ENCODE measurements around the gene PRKCE. TPM values are rescaled to one million over a fixed set of nuclear protein-coding genes. Genes with fewer than 3 reads are reported as not detected.

The PRKCE gene
- total and polyA plus RNA-seq, 7 donors, result 3.0 to 22.8 (median 16.1) TPM

DNA sequence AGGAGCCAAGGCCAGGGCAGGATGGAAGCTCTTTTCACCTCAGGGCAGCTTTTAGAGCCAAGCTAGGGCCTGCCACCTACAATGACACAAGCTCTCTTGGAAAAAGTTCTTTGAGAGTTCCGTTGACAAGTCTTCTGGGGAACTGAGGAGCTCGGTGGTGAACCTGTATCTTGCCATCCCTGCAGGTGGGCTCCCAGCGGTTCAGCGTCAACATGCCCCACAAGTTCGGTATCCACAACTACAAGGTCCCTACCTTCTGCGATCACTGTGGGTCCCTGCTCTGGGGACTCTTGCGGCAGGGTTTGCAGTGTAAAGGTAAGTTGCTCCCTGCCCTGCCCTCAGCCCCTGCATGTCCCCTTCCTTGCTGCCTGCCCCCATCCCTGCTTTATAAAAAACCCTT, 332.9 kb downstream of the PRKCE start:
- H3K4me1 ChIP-seq, result no peaks in the 10 kb centered on the region
- ATAC-seq, result no peak
- intact Hi-C loops (cut with DNase I), result no loop called here
- H3K36me3 ChIP-seq (ENCODE audit: insufficient read depth in 1 of 2, low read depth in 1 of 2), result peaks cover 0 to 15% of the 10 kb centered on the region in 2 donors
- H3K27me3 ChIP-seq (ENCODE audit: insufficient read depth in 3 of 3, low read length in 2 of 3), result no peaks in the 10 kb centered on the region
- TF ChIP-seq CTCF (IDR thresholded peaks at IDR 0.05), result no peak
- no peak overlapping the region for H3K27ac ChIP-seq
- H3K9me3 ChIP-seq, result no peaks in the 10 kb centered on the region
- WGBS, 3 donors, result 97 to 98% (median 97%) methylated on average over 7 of the region's 7 CpGs
- no peak for DNase-seq
- H3K4me3 ChIP-seq, result no peak overlapping the region

- ATAC-seq, result no peak
- 83 to 86% (median 84%) methylated on average over 13 of the region's 13 CpGs for WGBS, 3 donors
- Histone ChIP-seq H3K4me3 (no peak overlapping the region), H3K4me1 (no peaks in the 10 kb centered on the region), H3K27me3 (ENCODE audit: insufficient read depth in 3 of 3, low read length in 2 of 3) (no peaks in the 10 kb centered on the region), H3K27ac (no peak overlapping the region), H3K9me3 (no peaks in the 10 kb centered on the region), H3K36me3 (ENCODE audit: insufficient read depth in 1 of 2, low read depth in 1 of 2) (peaks cover 0 to 13% of the 10 kb centered on the region in 2 donors)
- no peak for DNase-seq
- TF ChIP-seq CTCF (IDR thresholded peaks at IDR 0.05), result no peak
- intact Hi-C loops (cut with DNase I), result no loop called here
These were observed 333.5 kb downstream of the PRKCE start for GRCh38 chr2:45984896-45985473.

- intact Hi-C loops (cut with DNase I), result no loop called here
- no peak for ATAC-seq
- peak in 1 of 2 donors; percentile 41 for DNase-seq
These were observed 335.0 kb downstream of the PRKCE start for GRCh38 chr2:45986509-45986908.

DNA sequence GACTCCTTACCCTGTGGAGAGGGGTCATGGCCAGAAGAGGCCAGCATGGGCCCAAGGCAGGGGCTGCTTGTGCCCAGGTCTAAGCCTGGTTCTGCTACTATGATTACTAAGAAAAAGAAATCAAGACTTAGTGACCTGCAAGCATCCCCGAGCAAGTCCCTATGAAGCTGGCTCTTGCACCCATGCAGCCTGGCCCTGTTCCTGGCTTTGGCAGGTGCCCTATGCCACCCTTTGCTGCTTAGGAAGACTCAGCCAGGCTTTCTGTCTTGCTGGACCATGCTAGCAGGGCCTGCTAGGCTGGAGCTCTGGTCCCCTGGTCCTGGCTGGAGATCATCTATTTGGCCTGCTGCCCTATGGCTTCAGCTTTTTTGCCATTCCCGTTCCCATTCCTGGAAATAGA, 336.4 kb downstream of the PRKCE start:
- H3K4me3 ChIP-seq, result no peak overlapping the region
- 56 to 64% (median 58%) methylated on average over 2 of the region's 2 CpGs for WGBS, 3 donors
- no peaks in the 10 kb centered on the region for H3K4me1 ChIP-seq
- H3K36me3 ChIP-seq (ENCODE audit: insufficient read depth in 1 of 2, low read depth in 1 of 2), result peaks cover 0 to 4% of the 10 kb centered on the region in 2 donors
- no peaks in the 10 kb centered on the region for H3K9me3 ChIP-seq
- intact Hi-C loops (cut with DNase I), result no loop called here
- no peak overlapping the region for H3K27ac ChIP-seq
- ATAC-seq (no peak), DNase-seq (no peak)
- no peaks in the 10 kb centered on the region for H3K27me3 ChIP-seq (ENCODE audit: insufficient read depth in 3 of 3, low read length in 2 of 3)
- no peak for TF ChIP-seq CTCF (IDR thresholded peaks at IDR 0.05)

More at GRCh38 chr2:45986509-45986908, 335.0 kb downstream of the PRKCE start:
- no peak overlapping the region for H3K4me3 ChIP-seq
- no peaks in the 10 kb centered on the region for H3K27me3 ChIP-seq (ENCODE audit: insufficient read depth in 3 of 3, low read length in 2 of 3)
- no peaks in the 10 kb centered on the region for H3K9me3 ChIP-seq
- no peak overlapping the region for H3K27ac ChIP-seq
- peaks cover 0 to 4% of the 10 kb centered on the region in 2 donors for H3K36me3 ChIP-seq (ENCODE audit: insufficient read depth in 1 of 2, low read depth in 1 of 2)
- no peaks in the 10 kb centered on the region for H3K4me1 ChIP-seq
- 54 to 67% (median 65%) methylated on average over 5 of the region's 5 CpGs for WGBS, 3 donors
- TF ChIP-seq CTCF (IDR thresholded peaks at IDR 0.05), result no peak

- intact Hi-C loops (cut with DNase I), result no loop called here
- no peak overlapping the region for H3K4me3 ChIP-seq
- ATAC-seq, result peak in 2 of 4 donors; percentile 27 to 41
- H3K27me3 ChIP-seq (ENCODE audit: insufficient read depth in 3 of 3, low read length in 2 of 3), result no peaks in the 10 kb centered on the region
- H3K27ac ChIP-seq, result no peak overlapping the region
- DNase-seq, result no peak
- no peaks in the 10 kb centered on the region for H3K9me3 ChIP-seq
- peaks cover 4% of the 10 kb centered on the region for H3K4me1 ChIP-seq
- peaks cover 0 to 4% of the 10 kb centered on the region in 2 donors for H3K36me3 ChIP-seq (ENCODE audit: insufficient read depth in 1 of 2, low read depth in 1 of 2)
- WGBS, 3 donors, result 67 to 83% (median 80%) methylated on average over 7 of the region's 7 CpGs
- no peak for TF ChIP-seq CTCF (IDR thresholded peaks at IDR 0.05)
These were observed 337.4 kb downstream of the PRKCE start for GRCh38 chr2:45988879-45989278.

All from psoas muscle (tissue), 8 donors.